ENCODE results near the gene RSPH1.

RSPH1 gene

DNA sequence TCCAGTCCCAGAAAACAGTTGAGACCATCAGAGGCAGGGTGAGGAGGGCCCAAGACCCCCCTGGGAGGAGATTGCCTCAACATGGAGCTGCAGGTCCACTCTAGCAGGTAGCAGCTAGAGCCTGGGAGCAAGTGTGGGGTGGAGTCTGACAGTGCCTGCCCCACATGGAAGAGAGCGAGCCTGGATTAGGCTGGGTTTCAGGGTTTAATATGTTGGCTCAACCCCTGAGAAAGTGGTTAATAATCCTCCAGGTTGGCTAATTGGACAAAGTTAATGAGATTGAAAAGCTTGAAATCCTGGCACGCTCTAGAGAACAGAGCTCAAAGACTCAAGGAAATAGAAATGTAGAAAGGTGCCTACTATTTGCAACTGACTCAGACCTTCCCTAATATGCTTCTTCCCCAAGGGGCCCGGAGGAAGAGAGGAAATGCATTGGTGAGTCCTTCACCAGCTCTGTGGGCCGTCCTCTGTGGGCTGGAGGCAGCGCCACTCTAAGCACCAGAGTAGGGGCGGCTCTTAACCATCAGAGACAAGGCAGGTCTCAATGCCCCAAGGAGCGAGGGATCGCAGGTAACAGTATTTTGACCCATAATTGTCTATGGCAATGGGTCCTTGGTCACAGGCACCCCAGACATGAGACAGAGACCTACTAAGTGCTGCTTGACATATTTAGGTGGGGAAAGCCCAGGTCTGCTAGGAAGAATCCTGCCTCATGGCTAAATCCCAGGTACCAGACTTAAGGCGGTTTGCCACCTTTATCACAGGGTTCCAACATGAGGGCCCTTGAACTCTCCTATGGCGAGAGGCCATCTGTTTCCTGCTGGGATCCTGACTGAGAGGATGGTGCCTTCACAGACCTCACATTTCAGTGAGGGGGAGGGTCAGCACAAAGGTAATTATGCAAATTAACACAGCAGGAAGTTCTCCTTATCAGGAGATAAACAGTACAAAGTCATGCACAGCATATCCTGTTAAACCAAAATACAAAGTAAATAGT, 33.8 kb downstream of the RSPH1 start:
- DNase-seq: no peak

DNA sequence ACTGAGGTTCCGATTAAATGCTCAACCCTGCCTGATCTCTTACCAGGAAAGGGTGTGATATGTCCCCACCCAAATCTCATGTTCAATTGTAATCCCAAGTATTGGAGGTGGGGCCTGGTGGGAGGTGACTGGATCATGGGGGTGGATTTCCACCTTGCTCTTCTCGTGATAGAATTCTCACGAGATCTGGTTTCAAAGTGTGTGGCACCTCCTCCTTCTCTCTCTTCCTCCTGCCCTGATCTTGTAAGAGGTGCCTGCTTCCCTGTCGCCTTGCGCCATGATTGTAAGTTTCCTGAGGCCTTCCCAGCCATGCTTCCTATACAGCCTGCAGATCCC, 34.9 kb downstream of the RSPH1 start:
- DNase-seq: no peak

DNA sequence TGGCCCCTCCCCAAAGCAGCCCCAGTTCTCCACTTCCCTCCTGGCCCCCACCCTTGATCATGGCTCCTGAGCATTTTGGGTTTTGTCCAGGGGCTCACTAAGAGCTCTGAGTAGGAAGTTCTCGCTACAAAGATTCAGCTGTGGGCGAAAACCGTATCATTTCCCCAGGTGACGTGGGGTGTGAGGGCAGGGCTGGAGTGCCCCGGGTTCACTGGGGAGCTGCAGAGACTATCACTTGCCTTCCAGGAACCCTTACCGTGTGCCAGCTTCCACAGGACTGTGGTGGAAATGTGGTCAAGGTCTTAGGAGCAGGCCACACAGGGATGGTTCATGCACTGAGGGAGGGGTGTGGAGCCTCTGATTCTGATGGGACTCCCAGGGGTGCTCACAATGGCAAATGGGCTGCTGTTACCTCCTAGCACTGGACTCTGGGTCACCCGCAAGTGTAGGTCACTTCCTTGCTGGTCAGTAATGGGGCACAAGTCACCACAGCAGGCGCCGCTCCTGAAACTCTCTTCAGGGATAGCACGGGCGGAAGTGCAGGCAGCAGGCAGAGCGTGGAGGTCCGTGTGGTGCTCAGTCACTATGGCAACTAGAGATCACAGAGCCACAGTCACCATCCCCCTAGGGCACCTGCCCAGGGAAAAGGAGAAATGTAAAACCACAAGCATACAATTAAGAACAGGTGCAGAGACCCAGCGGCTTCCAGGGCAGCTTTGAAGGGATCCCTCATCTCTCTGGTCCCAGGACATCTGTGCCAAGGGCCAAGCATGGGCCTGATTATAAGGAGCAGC, 35.4 kb downstream of the RSPH1 start:
- DNase-seq: peak; percentile 97

DNA sequence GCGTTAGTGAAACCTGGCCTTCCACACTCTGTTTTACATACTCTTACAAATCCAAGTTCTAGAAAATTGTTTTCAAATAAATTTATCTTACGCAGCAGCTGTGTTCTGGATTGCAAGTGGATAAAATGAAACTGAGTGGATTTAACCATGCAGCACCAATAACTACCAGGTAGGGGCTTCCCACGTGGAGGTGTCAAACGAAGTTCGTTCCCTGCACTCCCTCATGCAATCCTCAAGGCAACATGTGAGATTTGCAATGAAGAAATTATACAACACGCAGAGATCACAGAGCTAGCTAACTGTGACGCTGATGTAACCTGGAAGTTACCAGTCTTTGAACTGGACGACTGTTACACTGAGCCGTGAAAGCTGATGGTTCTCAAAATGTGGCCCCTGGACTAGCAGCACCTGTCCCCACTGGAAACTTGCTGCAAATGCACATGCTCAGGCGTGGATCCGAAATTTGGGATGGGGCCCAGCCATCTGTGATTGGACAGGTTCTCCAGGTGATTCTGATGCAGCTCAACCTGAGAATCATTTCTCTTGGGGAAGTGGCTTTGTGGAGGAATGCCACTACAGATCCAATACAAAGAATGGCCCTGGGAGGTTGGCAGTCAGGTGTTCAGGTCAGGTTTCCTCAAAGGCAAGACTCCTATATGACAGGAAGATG, 36.3 kb downstream of the RSPH1 start:
- DNase-seq: peak; percentile 36

DNA sequence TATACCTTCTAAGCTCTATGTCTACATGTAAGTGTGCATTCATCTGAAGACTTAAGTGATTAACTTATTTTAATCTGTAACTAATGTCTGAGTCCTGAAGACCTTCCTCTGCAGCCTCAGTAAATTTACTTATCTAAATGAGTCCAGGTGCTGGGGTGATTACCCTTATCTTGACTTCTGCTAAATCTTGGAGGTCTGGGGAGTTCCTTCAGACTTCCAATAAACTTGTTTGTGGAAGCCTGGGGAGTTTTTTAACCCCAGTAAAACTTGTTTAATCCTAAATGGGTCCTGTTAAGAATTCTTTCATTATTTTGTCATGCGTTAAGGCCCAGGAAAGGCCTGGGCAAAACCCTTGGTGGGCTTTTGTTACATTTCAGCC, 37.0 kb downstream of the RSPH1 start:
- DNase-seq: no peak

DNA sequence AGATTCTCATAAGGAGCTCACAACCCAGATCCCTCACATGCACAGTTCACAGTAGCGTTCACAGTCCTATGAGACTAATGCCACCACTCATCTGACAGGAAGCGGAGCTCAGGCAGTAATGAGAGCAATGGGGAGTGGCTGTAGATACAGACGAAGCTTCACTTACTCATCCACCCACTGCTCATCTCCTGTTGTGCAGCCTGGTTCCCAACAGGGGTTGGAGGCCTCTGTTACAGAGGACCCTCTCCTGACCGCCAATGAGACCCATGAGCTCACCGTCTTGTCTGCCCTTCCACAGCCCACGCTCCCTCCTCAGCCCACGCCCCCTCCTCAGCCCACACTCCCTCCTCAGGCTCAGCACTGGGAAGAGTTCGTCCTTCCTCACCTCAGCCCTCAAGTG, 39.6 kb downstream of the RSPH1 start:
- no peak for DNase-seq

DNA sequence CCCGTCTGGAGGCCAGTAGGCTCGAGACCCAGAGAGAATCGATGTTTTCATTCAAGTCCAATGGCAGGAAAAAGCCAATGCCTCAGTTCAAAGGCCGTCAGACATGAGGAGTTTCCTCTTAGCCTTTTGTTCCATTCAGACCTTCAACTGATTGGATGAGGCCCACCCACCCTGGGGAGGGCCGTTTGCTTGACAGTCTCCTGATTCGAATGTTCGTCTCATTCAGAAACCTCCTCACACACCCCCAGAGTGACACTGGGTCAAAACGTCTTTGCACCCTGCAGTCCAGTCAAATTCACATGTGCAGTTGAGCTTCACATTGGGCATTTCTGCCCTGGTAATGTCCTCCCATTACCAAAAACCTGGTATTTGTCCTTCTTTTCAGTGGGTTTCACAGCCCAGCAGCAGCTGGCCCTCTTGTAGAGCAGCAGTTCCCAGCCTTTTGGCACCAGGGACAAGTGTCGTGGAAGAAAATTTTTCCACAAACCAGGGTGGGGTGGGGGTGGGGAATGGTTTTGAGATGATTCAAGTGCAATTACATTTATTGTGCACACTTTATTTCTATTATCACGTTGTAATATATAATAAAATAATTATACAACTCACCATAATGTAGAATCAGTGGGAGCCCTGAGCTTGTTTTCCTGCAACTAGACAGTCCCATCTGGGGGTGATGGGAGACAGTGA, 40.1 kb downstream of the RSPH1 start:
- no peak for DNase-seq

DNA sequence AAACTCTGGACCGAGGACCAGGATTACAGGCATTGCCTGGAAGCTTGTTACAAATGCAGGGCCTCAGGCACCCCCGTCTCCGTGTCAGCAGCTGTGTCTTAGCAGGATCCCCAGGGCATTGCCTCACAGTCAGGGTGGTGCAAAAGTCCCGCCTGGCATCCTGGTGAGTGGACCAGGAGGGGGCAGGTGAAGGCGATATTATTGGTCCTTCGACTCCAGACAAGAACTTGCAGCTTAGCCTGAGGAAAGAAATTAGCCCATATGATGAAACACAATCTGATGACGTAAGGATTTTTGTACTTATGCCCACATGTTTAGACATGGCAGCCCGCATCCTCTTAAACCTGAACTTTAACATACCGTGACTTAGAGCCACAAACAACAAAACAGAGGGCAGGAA, 40.8 kb downstream of the RSPH1 start:
- no peak for DNase-seq

DNA sequence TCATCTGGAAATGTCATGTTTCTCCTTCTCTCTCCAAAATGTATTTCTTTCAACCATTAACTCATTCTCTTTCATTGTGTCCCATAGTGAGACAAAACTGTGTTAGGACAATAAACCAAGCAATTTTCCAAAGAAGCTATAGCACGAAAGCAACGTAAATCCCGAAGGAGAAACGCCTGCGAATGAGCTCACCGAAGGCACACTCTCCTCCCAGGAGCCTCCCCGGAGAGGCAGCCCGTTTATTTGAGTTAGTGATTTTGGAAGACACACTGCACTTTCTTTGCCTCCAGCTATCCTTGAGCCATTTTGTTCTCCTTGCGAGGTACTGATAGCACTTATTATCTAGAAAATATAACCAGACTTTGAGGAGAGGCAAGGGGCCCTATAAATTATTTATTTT, 41.2 kb downstream of the RSPH1 start:
- no peak for DNase-seq

DNA sequence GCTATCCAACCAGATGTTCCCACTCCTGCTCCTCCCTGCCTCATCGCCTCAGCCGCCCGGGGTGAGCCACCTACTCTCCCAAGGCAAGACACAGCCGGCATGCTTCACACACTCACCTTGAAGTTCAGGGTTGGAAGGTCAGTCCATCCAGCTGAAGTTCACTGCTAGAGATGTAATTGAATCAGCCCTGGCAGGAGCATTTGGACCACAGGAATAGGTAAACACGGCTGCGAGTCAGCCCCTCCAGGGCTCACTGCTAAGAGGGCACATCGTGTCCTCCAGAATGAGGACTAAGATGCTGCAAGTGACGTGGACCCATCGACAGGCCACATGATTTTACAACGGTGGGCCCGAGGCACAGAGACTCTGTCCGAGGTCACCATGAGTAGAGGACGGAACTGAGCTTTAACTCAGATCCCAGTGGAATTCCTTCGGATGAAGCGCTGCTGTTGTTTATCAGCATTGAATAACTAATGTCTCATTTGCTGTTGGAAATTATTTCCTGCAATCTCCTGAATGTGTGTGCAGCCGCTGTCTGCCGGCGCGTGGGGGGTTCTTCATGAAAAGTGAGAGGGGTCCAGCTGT, 41.9 kb downstream of the RSPH1 start:
- no peak for DNase-seq

DNA sequence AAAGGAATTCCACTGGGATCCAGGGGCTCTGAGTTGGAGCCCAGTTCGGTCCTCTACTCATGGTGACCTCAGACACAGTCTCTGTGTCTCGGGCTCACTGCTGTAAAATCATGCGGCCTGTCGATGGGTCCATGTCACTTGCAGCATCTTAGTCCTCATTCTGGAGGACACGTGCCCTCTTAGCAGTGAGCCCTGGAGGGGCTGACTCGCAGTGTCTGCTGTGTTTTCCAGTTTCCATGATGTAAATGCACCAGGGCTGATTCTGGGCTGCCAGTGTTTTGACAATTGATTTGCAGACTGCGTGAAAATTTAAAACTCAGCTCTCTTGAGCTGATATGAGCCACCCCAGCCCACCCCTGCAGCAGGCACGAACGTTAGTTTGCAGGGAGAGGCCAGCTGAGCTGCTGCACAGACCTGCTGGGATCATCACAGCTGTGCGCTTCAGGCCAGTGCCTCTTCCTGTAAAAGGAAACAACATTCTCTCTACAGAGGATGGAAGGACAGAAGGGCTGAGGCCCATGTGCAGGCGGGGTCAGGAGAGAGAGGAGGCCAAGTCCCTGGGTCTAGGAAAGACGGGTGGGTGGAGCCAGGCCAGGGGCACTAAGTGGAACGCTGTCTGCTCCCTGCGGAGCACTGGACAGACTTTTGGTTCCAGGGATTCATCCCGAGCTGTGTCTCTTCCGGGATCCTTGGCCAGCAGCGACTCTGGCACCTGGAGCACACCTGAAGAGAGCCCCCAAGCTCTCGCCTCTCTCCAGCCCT, 42.6 kb downstream of the RSPH1 start:
- peak; percentile 28 for DNase-seq

DNA sequence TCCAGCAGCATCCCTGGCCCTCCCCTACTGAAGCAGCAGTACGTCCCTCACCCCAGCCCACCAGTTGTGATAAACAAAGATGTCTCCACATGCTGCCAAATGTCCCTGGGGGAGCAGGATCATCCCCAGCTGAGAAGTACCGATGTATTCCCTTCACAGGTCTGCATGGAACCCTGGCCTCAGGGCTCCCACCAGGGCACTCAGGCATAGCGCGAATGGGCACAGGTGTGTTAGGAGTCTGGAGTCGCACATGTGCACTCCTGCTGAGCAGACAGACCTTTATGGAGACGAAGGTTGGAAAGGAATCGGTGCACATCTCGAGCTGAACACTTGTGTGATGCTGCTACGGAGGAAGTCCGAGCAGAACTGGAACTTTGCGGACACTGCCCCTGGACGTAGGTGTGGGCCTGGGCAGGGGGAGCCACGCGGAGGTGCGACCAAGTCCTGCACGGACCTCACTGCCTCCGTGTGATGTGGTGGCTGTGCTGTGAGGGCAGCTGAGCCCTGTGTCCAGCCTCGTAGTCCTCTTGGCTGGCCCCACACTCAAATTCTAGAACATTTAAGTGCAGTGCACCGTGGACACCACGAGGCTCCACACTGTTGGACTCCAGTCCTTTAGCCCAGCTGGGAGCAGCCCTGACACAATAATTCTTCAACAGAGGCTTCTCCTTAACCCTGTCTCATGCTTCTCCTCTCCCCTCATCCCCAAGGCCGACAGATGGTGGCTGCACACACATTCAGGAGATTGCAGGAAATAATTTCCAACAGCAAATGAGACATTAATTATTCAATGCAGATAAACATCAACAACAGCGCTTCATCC, 43.4 kb downstream of the RSPH1 start:
- no peak for DNase-seq

DNA sequence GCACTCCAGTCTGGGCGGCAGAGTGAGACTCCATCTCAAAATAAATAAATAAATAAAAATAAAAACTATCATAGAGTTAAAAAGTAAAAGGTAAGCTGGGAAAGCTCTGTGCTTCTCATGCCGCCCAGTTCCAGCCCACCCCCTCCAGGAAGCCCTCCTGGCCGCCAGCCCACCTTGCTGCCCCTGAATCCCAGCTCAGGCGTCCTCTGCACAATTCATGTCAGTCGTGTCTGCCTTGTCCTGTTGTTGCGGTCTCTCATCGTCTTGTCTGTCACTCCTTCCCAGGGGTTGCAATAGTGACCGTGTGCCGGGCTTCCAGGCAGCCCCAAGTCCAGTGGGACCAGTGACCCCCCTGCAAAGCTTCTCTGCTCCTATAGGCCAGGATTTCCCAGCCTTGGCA, 44.1 kb downstream of the RSPH1 start:
- DNase-seq: no peak

DNA sequence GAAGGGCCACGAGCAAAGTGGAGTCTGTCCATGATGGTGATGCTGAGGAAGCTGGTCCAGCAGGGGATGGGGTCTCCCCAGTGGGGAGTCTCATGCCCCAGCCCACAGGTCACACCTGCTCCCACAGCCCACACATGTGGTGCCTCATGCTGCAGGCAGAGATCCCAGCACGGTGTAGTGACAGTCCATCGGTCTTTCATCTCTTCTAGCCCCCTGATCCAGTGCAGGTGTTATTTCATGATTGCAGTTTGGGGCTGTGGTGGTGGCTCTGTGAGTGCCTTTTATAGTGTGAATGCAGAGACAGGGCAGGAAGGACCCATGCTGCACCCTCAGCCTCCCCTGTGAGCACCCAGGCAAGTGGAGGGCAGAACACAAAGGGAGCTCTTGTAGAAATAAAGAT, 47.3 kb downstream of the RSPH1 start:
- no peak for DNase-seq

DNA sequence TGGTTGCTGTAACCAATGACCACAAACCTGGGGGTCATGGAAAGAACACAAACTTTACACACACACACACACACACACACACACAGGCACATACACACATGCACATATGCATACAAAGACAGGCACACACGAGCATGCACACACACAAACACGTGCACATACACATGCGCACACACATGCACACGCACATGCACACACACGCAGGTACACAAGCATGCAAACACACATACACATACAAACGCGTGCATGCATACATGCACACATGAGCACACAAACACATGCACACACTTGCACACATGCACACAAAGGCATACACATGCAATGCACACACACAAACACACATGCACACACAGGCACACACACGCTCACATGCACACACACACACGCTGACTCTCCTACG, 48.3 kb downstream of the RSPH1 start:
- DNase-seq: no peak

DNA sequence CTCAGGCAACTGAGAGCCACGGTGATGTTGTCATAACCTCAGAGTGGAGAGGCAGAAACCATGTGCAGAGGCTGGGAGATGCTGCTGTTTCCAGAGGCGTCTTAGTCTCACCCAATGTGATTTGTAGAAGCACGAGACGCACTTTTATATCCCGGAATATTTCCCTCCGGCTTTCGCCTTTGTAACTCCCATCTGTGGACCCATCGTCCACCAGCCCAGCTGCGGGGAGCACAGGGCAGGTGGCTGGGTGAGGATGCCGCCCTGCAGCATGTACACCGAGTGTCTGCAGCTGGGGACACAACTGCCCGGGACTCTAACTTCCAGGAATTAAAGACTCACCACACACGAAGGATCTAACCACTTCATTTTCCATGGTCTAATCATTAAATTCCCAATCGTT, 48.8 kb downstream of the RSPH1 start:
- no peak for DNase-seq

DNA sequence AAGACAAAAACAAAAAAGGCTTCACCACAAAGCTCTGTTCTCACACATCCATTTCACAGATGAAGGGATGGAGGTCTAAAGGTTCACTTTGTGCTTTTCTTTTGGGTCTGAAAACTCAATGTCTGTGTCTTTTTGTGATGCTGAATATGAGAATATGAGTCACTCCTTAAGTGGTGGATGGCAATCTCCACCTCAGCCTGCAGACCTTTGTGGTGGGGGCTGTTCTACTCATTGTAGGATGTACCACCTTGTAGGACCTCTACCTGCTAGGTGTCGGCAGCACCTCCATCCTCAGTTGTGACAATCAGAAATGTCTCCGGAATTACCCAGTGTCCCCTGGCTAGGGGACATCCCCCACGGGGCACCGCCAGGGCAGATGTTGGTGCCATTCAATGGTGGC, 49.5 kb downstream of the RSPH1 start:
- no peak for DNase-seq

DNA sequence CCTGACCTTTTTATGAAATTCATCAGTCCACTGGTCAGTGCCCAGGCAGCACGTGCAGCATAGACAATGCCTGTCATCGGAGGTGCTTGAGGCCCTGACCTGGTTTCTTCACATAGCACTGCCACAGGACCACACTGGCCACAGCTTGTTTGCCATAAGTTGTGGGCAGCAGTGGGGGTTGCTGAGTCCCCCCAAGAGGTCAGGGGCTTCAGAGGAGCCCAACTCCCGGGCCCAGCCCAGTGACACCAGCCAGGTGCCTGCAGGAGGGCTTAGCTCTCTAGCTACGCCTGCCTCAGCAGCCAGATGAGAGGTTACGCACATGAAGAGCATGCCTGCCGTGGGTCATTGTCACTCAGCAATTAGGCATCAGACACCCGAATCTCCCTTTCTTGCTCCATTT, 50.7 kb downstream of the RSPH1 start:
- DNase-seq: no peak

DNA sequence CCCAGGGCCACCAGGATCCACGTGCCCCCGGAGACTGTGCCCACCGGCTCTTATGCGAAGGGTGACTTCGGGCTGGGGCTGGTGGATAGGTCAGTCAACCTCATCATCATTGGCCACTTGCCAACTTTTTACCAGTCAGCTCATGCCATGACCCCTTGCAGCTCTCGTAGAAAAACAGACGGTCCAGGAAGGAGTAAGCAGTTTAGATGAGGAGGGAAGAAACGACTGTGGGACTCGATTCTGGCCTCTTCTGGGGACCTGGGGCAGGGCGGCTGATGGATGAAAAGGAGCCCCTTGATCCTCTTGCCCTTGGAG, 51.3 kb downstream of the RSPH1 start:
- DNase-seq: no peak

DNA sequence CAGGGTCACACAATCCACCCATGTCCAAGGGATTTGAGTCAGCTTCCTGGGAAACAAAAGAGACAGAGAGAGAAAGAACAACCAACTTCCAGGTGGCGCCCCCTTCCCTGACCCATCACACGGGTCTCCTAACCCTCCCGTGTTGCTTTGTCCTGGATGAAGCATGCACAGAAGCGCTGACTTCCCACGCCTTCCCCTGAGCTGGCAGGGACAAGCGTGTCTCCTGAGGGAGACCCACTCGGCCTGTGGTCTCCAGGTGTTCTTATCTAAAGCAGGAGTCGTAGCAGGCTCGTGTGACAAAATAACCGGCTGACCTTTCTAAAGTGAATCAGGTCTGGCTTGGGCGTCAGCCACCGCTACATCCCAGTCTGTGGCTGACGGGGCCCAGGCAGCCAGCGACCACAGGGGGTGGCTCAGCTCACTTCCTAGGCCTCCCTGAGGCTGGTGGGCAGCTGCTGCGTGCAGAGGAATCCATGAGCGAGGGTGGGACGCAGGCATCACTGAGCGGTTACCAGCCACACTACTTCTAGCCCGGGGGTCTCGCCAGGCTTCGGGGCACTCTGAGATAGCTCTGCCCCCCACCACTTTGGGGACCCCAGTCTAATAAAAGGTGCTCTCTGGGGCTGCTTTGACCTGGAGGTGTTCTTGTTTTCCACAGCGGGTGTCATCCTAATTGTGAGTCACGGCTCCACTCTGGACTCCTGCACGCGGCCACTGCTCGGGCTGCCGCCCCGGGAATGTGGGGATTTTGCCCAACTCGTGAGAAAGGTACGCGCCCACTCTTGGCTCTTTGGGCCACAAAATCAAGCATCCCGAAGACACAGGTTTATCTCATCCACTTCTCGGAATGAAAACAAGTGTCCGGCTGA, 51.9 kb downstream of the RSPH1 start:
- no peak for DNase-seq
